Activated naive CD8-positive, alpha-beta T cell treated with anti-CD3 and anti-CD28 coated beads, Interleukin-2, amount 50 U/mL, for 16 hours (primary cell): ENCODE measurements around the gene PGK2.
"Not testable (repeated sequence)": the region's sequence is repeated elsewhere in the genome, so short reads cannot be mapped to it uniquely, and the experiment has no call there.

Experiments
- DNase-seq: peaks from one replicate; pipeline ENCODE4 v3.0.0-alpha.2; 2020; ENCODE audit warnings: low read depth, low spot score

Gene PGK2

GRCh38 chr6:49787176-49787575 lies at the start of gene PGK2:
Gene PGK2, minus strand, starts transcription at chr6:49787285. Its CDS starts 98 bp downstream, at chr6:49787187.
- no peak for DNase-seq

GRCh38 chr6:49835140-49835539 lies 48.1 kb upstream of the PGK2 start:
- no peak for DNase-seq

- DNase-seq, result no peak
These were observed 46.3 kb upstream of the PGK2 start for GRCh38 chr6:49833386-49833785.

DNA sequence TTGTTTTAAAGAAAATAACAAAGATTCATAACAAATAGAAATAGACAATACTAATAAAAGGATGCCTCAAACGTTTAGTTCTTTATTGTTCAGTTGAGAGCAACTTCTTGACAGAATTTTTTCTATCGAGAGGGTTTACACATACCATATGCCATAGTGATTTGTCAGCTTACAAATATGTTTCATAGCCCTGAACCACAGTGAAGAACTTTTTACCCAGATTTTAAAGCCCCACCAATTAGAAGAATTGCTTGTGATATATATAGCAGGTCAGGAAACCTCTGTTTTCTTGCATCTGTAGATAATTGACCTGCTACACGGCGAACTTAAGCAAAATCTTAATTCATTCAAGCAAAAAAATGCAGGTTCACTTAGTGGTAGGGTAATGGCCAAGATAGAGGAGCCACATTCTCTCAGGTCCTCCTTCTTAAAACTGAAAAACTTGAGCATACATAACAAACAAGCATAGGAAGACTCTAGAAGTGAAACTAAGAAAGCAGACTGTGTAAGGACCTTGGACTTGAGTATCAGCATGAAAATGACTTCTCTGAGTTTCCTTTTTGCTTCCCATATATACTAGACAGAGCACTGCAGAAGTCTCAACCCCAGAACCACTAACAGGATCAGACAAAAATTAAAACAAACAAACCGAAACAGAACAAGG lies 39.8 kb upstream of the PGK2 start:
- DNase-seq, result no peak

DNA sequence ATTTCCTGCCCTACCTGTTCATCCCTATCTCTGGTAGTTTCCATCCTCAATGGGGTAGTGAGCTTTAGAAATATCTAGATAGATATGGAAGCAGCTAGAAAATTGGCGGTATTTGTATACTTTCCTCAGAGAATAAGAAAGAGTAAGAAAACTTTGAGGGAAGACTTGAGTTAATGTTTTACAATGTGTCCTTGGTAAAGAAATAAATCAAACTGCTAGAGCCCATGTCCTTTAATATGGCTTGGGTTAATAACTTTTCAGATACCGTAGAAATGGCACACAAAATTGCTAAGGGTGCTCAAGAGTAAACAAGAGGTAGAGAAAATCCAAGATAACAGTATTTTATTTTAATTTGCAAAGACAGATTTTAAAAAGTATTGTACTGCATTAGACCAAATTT lies 28.1 kb upstream of the PGK2 start:
- DNase-seq, result no peak

- no peak for DNase-seq
These were observed 26.2 kb upstream of the PGK2 start for GRCh38 chr6:49813248-49813647.

GRCh38 chr6:49806145-49806544 lies 19.1 kb upstream of the PGK2 start:
- DNase-seq, result no peak

DNA sequence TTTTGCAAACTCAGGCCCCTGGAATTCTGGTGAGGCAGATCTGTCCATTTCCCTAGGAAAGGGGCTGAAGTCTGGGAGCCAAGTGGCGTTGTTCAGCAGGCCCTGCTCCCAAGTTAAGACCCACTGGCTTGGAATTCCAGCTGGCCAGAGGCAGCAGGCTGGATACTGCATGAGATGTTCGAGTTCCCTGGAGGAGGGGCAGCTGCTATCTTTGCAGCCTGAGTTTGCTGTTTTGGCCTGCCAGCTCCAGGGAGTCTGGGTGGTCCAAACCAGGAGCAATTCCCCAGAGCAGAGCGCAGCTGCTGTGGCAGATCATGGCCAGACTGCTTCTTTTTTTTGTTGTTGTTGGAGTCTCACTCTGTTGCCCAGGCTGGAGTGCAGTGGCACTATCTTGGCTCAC lies 18.2 kb upstream of the PGK2 start:
- DNase-seq, result no peak

GRCh38 chr6:49801525-49801924 lies 14.4 kb upstream of the PGK2 start:
- no peak for DNase-seq

DNA sequence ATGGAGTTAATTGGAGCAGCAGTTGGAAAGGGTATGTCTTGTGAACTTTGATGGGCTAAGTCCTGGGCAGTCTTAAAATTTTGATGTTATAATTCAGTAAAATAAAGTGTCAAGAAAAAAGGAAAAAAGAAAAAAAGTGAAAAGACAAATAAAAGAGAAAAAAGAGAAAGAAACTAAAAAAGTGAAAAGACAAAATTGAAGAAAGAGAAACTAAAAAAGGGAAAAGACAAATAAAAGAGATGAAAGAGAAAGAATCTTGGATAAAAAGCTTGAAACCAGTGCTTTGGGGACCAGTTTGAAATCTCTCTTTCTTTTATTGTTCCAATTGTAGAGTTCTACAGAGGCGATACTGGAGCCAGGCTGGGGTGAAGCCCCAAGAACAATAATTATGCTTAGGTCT lies 12.0 kb upstream of the PGK2 start:
- no peak for DNase-seq

- DNase-seq, result not testable (repeated sequence)
These were observed 9.9 kb upstream of the PGK2 start for GRCh38 chr6:49796842-49797455.

DNA sequence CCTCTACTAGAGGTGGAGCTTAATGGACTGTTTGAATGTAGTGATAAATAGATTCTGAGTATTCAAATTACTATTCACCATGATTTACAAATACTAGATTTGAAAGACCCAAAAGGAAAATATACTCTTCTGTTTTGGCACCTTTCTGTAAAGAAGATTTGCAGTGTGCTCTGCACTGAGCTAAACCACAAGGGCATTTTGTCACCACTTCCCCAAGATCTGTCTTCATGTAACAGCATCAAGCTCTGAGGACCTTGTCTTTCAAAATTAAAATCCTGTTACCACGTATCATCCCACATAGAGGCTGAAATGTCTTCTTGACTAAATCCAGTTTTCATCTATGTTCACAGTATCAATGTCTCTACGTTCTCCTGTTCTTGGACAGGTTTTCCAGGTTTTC lies 3.3 kb upstream of the PGK2 start:
- DNase-seq, result no peak

DNA sequence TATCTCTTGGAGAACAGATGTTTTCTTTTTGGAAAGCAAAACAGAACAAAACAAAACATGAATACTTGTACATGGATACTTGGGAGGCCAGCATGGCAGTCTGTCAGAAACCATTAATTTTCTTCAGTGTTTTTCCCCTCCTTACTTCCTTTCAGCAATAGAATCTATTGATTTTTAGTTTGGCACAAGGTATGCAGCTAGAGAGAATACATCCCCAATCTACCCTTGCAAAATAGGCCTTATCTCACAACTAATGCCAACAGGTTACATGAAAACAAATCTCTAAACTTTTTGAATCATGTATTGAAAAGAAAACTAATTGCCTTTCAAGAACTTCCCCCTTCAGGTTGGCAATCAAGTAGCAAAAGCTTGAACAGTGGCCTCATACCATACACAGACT lies 2.8 kb downstream of the PGK2 start:
- no peak for DNase-seq

- no peak for DNase-seq
These were observed 4.4 kb downstream of the PGK2 start for GRCh38 chr6:49782725-49783124.

GRCh38 chr6:49782293-49782692 lies 4.8 kb downstream of the PGK2 start:
- DNase-seq, result no peak

- DNase-seq, result no peak
These were observed 10.6 kb downstream of the PGK2 start for GRCh38 chr6:49776444-49776843.

DNA sequence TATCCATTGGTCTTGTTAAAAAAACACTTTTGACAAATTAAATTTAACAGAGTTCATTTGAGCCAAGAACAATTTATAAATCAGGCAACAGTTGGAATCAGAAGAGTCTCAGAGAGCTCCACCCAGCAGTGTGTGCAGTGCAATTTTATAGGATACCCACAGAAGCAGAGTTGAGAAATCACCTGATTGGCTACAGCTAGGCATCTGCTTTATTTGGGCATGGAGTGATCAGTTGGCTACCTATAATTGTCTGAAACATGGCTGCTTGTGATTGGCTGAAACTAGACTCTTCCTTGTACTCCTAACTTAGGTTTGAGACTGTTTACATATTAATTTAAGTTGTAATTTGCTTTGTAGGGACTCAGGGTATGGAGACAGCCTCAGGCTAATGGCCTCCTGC lies 12.0 kb downstream of the PGK2 start:
- DNase-seq, result no peak

DNA sequence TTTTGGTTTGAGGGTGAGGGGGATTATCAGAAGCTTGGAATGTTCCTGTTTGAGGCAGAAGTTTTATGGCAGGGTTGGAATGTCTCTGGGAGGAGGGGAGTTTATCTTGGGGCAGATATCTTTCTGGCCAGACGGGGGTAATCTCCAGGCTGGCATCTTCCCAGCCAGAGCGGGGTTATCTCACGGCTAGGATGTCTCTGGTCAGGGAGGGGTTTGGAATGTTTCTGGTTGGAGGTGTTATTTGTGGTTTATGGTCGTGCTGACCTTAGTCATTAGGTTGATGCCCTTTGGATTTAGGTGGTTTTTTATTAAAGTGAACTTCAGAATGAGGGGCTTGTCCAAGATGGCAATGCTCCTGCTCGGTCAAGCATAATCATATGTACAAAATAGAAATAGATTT lies 14.8 kb downstream of the PGK2 start:
- DNase-seq, result no peak

- DNase-seq, result no peak
These were observed 20.3 kb downstream of the PGK2 start for GRCh38 chr6:49766762-49767161.

GRCh38 chr6:49764571-49765236 lies 22.4 kb downstream of the PGK2 start:
- DNase-seq, result no peak

DNA sequence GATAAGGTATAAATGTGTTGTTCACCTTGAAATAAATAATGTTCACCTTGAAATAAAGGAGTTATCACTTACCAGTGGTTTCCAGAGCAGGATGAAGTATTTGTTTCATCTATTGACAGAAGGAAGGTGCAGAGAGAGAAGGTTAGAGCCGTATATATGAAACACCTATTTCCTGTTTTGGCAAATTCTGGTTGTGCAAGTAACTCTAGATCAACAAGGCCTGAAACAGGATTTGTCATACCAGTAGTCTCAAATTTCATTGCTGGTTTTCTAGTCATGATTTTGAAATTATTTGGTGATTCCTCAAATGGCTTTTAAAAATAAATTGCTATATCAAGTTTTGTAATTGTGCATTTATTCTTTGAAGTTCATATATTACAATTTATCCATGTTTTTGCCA lies 42.8 kb downstream of the PGK2 start, which contains the start of gene CRISP3:
Gene CRISP3, minus strand, starts transcription at position 130 of the 400 bp plus-strand sequence. Its CDS starts 21 bp downstream, at position 109.
- no peak for DNase-seq

DNA sequence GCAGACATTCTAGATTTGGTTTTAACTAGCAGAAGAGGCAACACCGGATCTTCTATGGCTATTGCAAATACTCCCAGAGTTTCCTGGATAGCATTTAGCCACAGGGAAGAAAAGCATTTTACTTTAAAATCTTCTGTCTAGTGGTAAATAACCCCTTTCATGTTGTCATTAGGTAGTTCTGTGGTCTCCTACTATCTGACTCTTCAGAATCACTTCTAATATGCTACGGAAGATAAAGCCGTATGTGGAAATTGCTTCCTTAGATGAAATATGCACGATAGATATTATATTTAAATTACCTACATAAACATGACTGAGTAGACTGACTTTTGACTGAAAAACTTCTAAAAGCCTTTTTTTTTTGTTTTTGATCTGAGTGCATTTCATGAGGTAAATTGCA lies 43.7 kb downstream of the PGK2 start:
- DNase-seq, result no peak

GRCh38 chr6:49739423-49739822 lies 47.7 kb downstream of the PGK2 start:
- no peak for DNase-seq
